Activated CD8-positive, alpha-beta T cell treated with anti-CD3 and anti-CD28 coated beads, Interleukin-2, amount 10 ng/mL, durations not matched to agents 7 days and 5 days (primary cell): ENCODE data around the gene TESK1. TPM values are rescaled to one million over a fixed set of nuclear protein-coding genes. Genes with fewer than 3 reads are reported as not detected.
"Not testable (repeated sequence)": the region's sequence is repeated elsewhere in the genome, so short reads cannot be mapped to it uniquely, and the experiment has no call there.

Source experiments
- ATAC-seq: fragments of 150-1000 bp; cut with Tn5 transposase; one replicate; pipeline ENCODE4 v1.10.0; 2021; ENCODE audit warnings: moderate library complexity
- CTCF ChIA-PET: fragments of 350-600 bp; sonication (Branson Sonifier 250); formaldehyde crosslinking; loops from one replicate; lab custom pipeline; 2021; ENCODE audit warnings: antibody characterized with exemption; lab: Charles Lee
- POLR2A ChIA-PET: fragments of 350-600 bp; sonication (Branson Sonifier 250); formaldehyde crosslinking; loops from one replicate; lab custom pipeline; 2021; ENCODE audit warnings: antibody characterized with exemption; lab: Charles Lee
- DNase-seq: peaks from one replicate; pipeline ENCODE4 v3.0.0-alpha.2; 2020
- H3K27ac Mint-ChIP-seq: one replicate; pipeline ENCODE4 v1.8.0; 2021; ENCODE audit warnings: mild to moderate bottlenecking, mixed read lengths
- H3K27me3 Mint-ChIP-seq: one replicate; pipeline ENCODE4 v1.8.0; 2021; ENCODE audit warnings: low read depth, mixed read lengths
- H3K36me3 Mint-ChIP-seq: one replicate; pipeline ENCODE4 v1.8.0; 2021; ENCODE audit warnings: low read depth, mixed read lengths
- H3K4me1 Mint-ChIP-seq: one replicate; pipeline ENCODE4 v1.8.0; 2021; ENCODE audit warnings: low read depth, mixed read lengths
- H3K4me3 Mint-ChIP-seq: one replicate; pipeline ENCODE4 v1.8.0; 2021; ENCODE audit warnings: mild to moderate bottlenecking, mixed read lengths
- H3K9me3 Mint-ChIP-seq: one replicate; pipeline ENCODE4 v1.8.0; 2022; ENCODE audit warnings: mixed read lengths; ENCODE audit not compliant: insufficient read depth
- total RNA-seq, 2 experiments: library from RNA; stranded (reverse); gene quantifications; one replicate each; pipeline ENCODE4 v1.2.3, GENCODE V29; 2021

TESK1 gene
- total RNA-seq, 2 experiments from 2014 or later = 41.6 to 47.1 TPM

- Mint-ChIP-seq H3K27me3 (no peaks in the 10 kb centered on the region), H3K4me1 (peaks cover 56% of the 10 kb centered on the region), H3K9me3 (no peaks in the 10 kb centered on the region), H3K36me3 (peaks cover 24% of the 10 kb centered on the region), H3K4me3 (no peak overlapping the region), H3K27ac (no peak overlapping the region)
- DNase-seq = no peak
- ATAC-seq = no peak
- ChIA-PET POLR2A (interaction anchor here (1.3 kb wide), 1 partner anchor 17 kb away, joined by 3 read pairs; no protein-coding TSS in a partner anchor), CTCF (interaction anchor here (1.3 to 2.3 kb wide), 3 partner anchors 11 to 25 kb away, joined by 6 to 10 read pairs (median 9); no protein-coding TSS in a partner anchor)
Measured at GRCh38 chr9:35636135-35636876, 31.2 kb downstream of the TESK1 start.

- Mint-ChIP-seq H3K4me1 (peaks cover 62% of the 10 kb centered on the region), H3K27ac (peak overlapping the region; percentile 14), H3K36me3 (peaks cover 29% of the 10 kb centered on the region)
- CTCF ChIA-PET = interaction anchor here (1.6 to 2.3 kb wide), 2 partner anchors 10 to 17 kb away, joined by 9 to 10 read pairs; no protein-coding TSS in a partner anchor
- H3K27me3 Mint-ChIP-seq, H3K4me3 Mint-ChIP-seq, ATAC-seq, H3K9me3 Mint-ChIP-seq, POLR2A ChIA-PET, DNase-seq: not testable (repeated sequence)
Measured at GRCh38 chr9:35636877-35637246, 31.8 kb downstream of the TESK1 start.

- H3K4me1 Mint-ChIP-seq = peaks cover 65% of the 10 kb centered on the region
- H3K27me3 Mint-ChIP-seq, H3K4me3 Mint-ChIP-seq, ATAC-seq, H3K9me3 Mint-ChIP-seq, DNase-seq: not testable (repeated sequence)
- CTCF ChIA-PET = interaction anchor here (2.9 to 3.9 kb wide), 3 partner anchors 10 to 25 kb away, joined by 15 to 37 read pairs (median 21); no protein-coding TSS in a partner anchor
- H3K36me3 Mint-ChIP-seq = peaks cover 30% of the 10 kb centered on the region
- POLR2A ChIA-PET = interaction anchor here (1.0 kb wide), 1 partner anchor 20 kb away, joined by 5 read pairs; no protein-coding TSS in a partner anchor
- peak overlapping the region; percentile 85 for H3K27ac Mint-ChIP-seq
Measured at GRCh38 chr9:35637427-35637955, 32.4 kb downstream of the TESK1 start.

- peaks cover 72% of the 10 kb centered on the region for H3K4me1 Mint-ChIP-seq
- POLR2A ChIA-PET = interaction anchor here (0.6 to 2.3 kb wide), 11 partner anchors 9 to 94 kb away, joined by 3 to 11 read pairs (median 6); partner anchors contain the start of genes ARHGEF39, CCDC107, CREB3 and RMRP
- peaks cover 41% of the 10 kb centered on the region for H3K36me3 Mint-ChIP-seq
- ATAC-seq (peak; percentile 64), DNase-seq (peak; percentile 64)
- not testable (repeated sequence) for H3K27me3 Mint-ChIP-seq, H3K9me3 Mint-ChIP-seq
- CTCF ChIA-PET = interaction anchor here (0.9 to 4.1 kb wide), 10 partner anchors 9 to 58 kb away, joined by 4 to 37 read pairs (median 10); partner anchors contain the start of genes ARHGEF39, CCDC107 and RMRP
- peak overlapping the region; percentile 34 for H3K4me3 Mint-ChIP-seq
- peak overlapping the region; percentile 91 for H3K27ac Mint-ChIP-seq
Measured at GRCh38 chr9:35638751-35639150, 33.7 kb downstream of the TESK1 start.

GRCh38 chr9:35639225-35639624, 34.2 kb downstream of the TESK1 start:
- ATAC-seq = peak; percentile 64

GRCh38 chr9:35639631-35640030, 34.6 kb downstream of the TESK1 start:
- peaks cover 46% of the 10 kb centered on the region for H3K36me3 Mint-ChIP-seq
- ChIA-PET POLR2A (interaction anchor here (0.7 to 2.3 kb wide), 10 partner anchors 8 to 93 kb away, joined by 3 to 11 read pairs (median 6); partner anchors contain the start of genes ARHGEF39, CCDC107, CREB3 and RMRP), CTCF (interaction anchor here (0.6 to 4.1 kb wide), 10 partner anchors 8 to 57 kb away, joined by 3 to 37 read pairs (median 10); partner anchors contain the start of genes ARHGEF39, CCDC107 and RMRP)
- DNase-seq (no peak), ATAC-seq (no peak)
- peak overlapping the region; percentile 43 for H3K4me3 Mint-ChIP-seq
- no peaks in the 10 kb centered on the region for H3K9me3 Mint-ChIP-seq
- peak overlapping the region; percentile 91 for H3K27ac Mint-ChIP-seq
- H3K27me3 Mint-ChIP-seq = no peaks in the 10 kb centered on the region
- H3K4me1 Mint-ChIP-seq = peaks cover 77% of the 10 kb centered on the region

More at GRCh38 chr9:35639225-35639624, 34.2 kb downstream of the TESK1 start:
- Mint-ChIP-seq H3K36me3 (peaks cover 42% of the 10 kb centered on the region), H3K4me3 (peak overlapping the region; percentile 43), H3K4me1 (peaks cover 73% of the 10 kb centered on the region), H3K27ac (peak overlapping the region; percentile 91)
- ChIA-PET POLR2A (interaction anchor here (0.7 to 2.3 kb wide), 9 partner anchors 8 to 93 kb away, joined by 3 to 11 read pairs (median 7); partner anchors contain the start of genes ARHGEF39, CCDC107, CREB3 and RMRP), CTCF (interaction anchor here (0.6 to 4.1 kb wide), 10 partner anchors 9 to 57 kb away, joined by 3 to 37 read pairs (median 10); partner anchors contain the start of genes ARHGEF39, CCDC107 and RMRP)
- H3K27me3 Mint-ChIP-seq, H3K9me3 Mint-ChIP-seq, DNase-seq: not testable (repeated sequence)

- H3K36me3 Mint-ChIP-seq = peaks cover 47% of the 10 kb centered on the region
- DNase-seq, ATAC-seq, H3K9me3 Mint-ChIP-seq, H3K4me3 Mint-ChIP-seq, H3K27me3 Mint-ChIP-seq: not testable (repeated sequence)
- ChIA-PET CTCF (interaction anchor here (1.4 to 4.1 kb wide), 7 partner anchors 7 to 37 kb away, joined by 8 to 37 read pairs (median 15); partner anchors contain the start of genes CCDC107 and RMRP), POLR2A (interaction anchor here (0.7 to 2.3 kb wide), 5 partner anchors 9 to 92 kb away, joined by 3 to 9 read pairs (median 7); partner anchors contain the start of genes CCDC107, CREB3, RMRP and SIT1)
- H3K4me1 Mint-ChIP-seq = peaks cover 83% of the 10 kb centered on the region
- peak overlapping the region; percentile 76 for H3K27ac Mint-ChIP-seq
Measured at GRCh38 chr9:35640431-35640830, 35.4 kb downstream of the TESK1 start.

- POLR2A ChIA-PET, ATAC-seq, H3K27me3 Mint-ChIP-seq, DNase-seq, H3K4me3 Mint-ChIP-seq, H3K9me3 Mint-ChIP-seq: not testable (repeated sequence)
- CTCF ChIA-PET = interaction anchor here (2.6 to 4.1 kb wide), 3 partner anchors 16 to 38 kb away, joined by 9 to 37 read pairs (median 22); partner anchors contain the start of genes CCDC107 and RMRP
- peak overlapping the region; percentile 63 for H3K27ac Mint-ChIP-seq
- peaks cover 78% of the 10 kb centered on the region for H3K4me1 Mint-ChIP-seq
- peaks cover 52% of the 10 kb centered on the region for H3K36me3 Mint-ChIP-seq
Measured at GRCh38 chr9:35641478-35641877, 36.4 kb downstream of the TESK1 start.

GRCh38 chr9:35643046-35643445, 38.0 kb downstream of the TESK1 start:
- no peak for ATAC-seq
- POLR2A ChIA-PET = no interaction called here
- DNase-seq = no peak
- Mint-ChIP-seq H3K36me3 (peaks cover 56% of the 10 kb centered on the region), H3K27ac (no peak overlapping the region), H3K9me3 (no peaks in the 10 kb centered on the region), H3K4me1 (peaks cover 75% of the 10 kb centered on the region), H3K27me3 (no peaks in the 10 kb centered on the region), H3K4me3 (no peak overlapping the region)
- CTCF ChIA-PET = interaction anchor here (1.2 to 12.4 kb wide), 3 partner anchors 14 to 28 kb away, joined by 3 to 272 read pairs (median 3); partner anchors contain the start of genes CCDC107, CD72 and RMRP

GRCh38 chr9:35645736-35646135, 40.7 kb downstream of the TESK1 start:
- not testable (repeated sequence) for DNase-seq, ATAC-seq, H3K27me3 Mint-ChIP-seq, H3K9me3 Mint-ChIP-seq
- H3K4me3 Mint-ChIP-seq = peak overlapping the region; percentile 97
- peak overlapping the region; percentile 96 for H3K27ac Mint-ChIP-seq
- CTCF ChIA-PET = interaction anchor here (0.9 to 12.4 kb wide), 12 partner anchors 14 to 90 kb away, joined by 3 to 272 read pairs (median 30); partner anchors contain the start of genes ARHGEF39, CCDC107, CD72 and CREB3
- H3K36me3 Mint-ChIP-seq = peaks cover 66% of the 10 kb centered on the region
- POLR2A ChIA-PET = interaction anchor here (1.0 to 8.4 kb wide), 8 partner anchors 12 to 86 kb away, joined by 4 to 122 read pairs (median 14); partner anchors contain the start of genes CCDC107, CD72, CREB3 and RMRP
- H3K4me1 Mint-ChIP-seq = peaks cover 67% of the 10 kb centered on the region
